HEK293 (cell line): ENCODE measurements around the gene TMEM244.

Source experiments
- CTCF ChIA-PET: fragments of 350-600 bp; formaldehyde crosslinking; extraction: SDS; loops from one replicate; lab custom pipeline; 2021; ENCODE audit warnings: antibody characterized with exemption; lab: Yijun Ruan, JAX
- POLR2A ChIA-PET: fragments of 300-600 bp; formaldehyde crosslinking; extraction: SDS; loops from one replicate; lab custom pipeline; 2020; ENCODE audit warnings: antibody characterized with exemption, inconsistent platforms; lab: Yijun Ruan, JAX
- H3K27ac ChIP-seq: fragments of 200-500 bp; sonication (Bioruptor generic); 2 replicates; pipeline ENCODE4 v1.5.1; 2014; ENCODE audit warnings: low read depth, low read length, control low read depth, inconsistent platforms; ENCODE audit errors: extremely low read depth
- H3K36me3 ChIP-seq, 2 experiments: fragments of 200-500 bp in 1 of 2; sonication (Bioruptor generic) in 1 of 2; 1 replicate in 1 of 2; 2 replicates in 1 of 2; pipeline ENCODE4 v1.5.1; 2014 to 2017; ENCODE audit warnings: inconsistent platforms in 2 of 2, low read length in 2 of 2; ENCODE audit not compliant: control insufficient read depth in 2 of 2, insufficient read depth in 1 of 2
- H3K4me1 ChIP-seq: fragments of 200-500 bp; sonication (Bioruptor generic); 2 replicates; pipeline ENCODE4 v1.5.1; 2014; ENCODE audit warnings: mild to moderate bottlenecking, low read length, inconsistent platforms; ENCODE audit not compliant: control insufficient read depth, insufficient read depth
- H3K4me3 ChIP-seq: 2 replicates; pipeline ENCODE4 v1.5.1; 2011; ENCODE audit warnings: low read depth, mild to moderate bottlenecking, control low read depth, low read length, moderate library complexity
- H3K9me3 ChIP-seq: fragments of 200-500 bp; sonication (Bioruptor generic); 2 replicates; pipeline ENCODE4 v1.5.1; 2014; ENCODE audit warnings: low read depth, low read length, inconsistent platforms; ENCODE audit not compliant: control insufficient read depth, insufficient read depth
- GFI1B ChIP-seq: fragments of 450-650 bp; formaldehyde crosslinking; IDR thresholded peaks from 2 replicates; pipeline ENCODE4 v1.5.1; 2016; ENCODE audit warnings: missing biosample characterization, missing genetic modification characterization
- GLIS2 ChIP-seq: fragments of 450-650 bp; formaldehyde crosslinking; IDR thresholded peaks from 2 replicates; pipeline ENCODE4 v1.5.1; 2016; ENCODE audit warnings: missing biosample characterization, missing genetic modification characterization
- PRDM1 ChIP-seq: fragments of 450-650 bp; formaldehyde crosslinking; IDR thresholded peaks from 2 replicates; pipeline ENCODE4; 2016; ENCODE audit warnings: missing biosample characterization, missing genetic modification characterization
- RBAK ChIP-seq: fragments of 450-650 bp; formaldehyde crosslinking; IDR thresholded peaks from 2 replicates; pipeline ENCODE4 v1.5.1; 2016; ENCODE audit warnings: missing biosample characterization, missing genetic modification characterization
- SP7 ChIP-seq: fragments of 450-650 bp; formaldehyde crosslinking; IDR thresholded peaks from 2 replicates; pipeline ENCODE4 v1.5.1; 2016; ENCODE audit warnings: missing biosample characterization, missing genetic modification characterization
- TRIM28 ChIP-seq: IDR thresholded peaks from 2 replicates; pipeline ENCODE4 v1.6.1; 2011; ENCODE audit warnings: low read length, control low read depth, borderline replicate concordance
- ZBTB49 ChIP-seq: fragments of 450-650 bp; formaldehyde crosslinking; IDR thresholded peaks from 2 replicates; pipeline ENCODE4 v1.5.1; 2016; ENCODE audit warnings: missing biosample characterization, missing genetic modification characterization, low read depth
- ZFP41 ChIP-seq: fragments of 450-650 bp; formaldehyde crosslinking; IDR thresholded peaks from 2 replicates; pipeline ENCODE4 v1.5.1; 2016; ENCODE audit warnings: missing biosample characterization, missing genetic modification characterization, borderline replicate concordance
- ZNF132 ChIP-seq: fragments of 450-650 bp; formaldehyde crosslinking; IDR thresholded peaks from 2 replicates; pipeline ENCODE4 v1.5.1; 2017; ENCODE audit warnings: missing biosample characterization, missing genetic modification characterization, borderline replicate concordance
- ZNF155 ChIP-seq: fragments of 450-650 bp; formaldehyde crosslinking; IDR thresholded peaks from 2 replicates; pipeline ENCODE4 v1.5.1; 2016; ENCODE audit warnings: missing biosample characterization, missing genetic modification characterization
- ZNF223 ChIP-seq: fragments of 450-650 bp; formaldehyde crosslinking; IDR thresholded peaks from 2 replicates; pipeline ENCODE4 v1.5.1; 2016; ENCODE audit warnings: missing biosample characterization, missing genetic modification characterization
- ZNF350 ChIP-seq: fragments of 450-650 bp; formaldehyde crosslinking; IDR thresholded peaks from 2 replicates; pipeline ENCODE4 v1.5.0; 2017; ENCODE audit warnings: missing biosample characterization, mild to moderate bottlenecking, missing genetic modification characterization
- ZNF362 ChIP-seq: fragments of 450-650 bp; formaldehyde crosslinking; IDR thresholded peaks from 2 replicates; pipeline ENCODE4 v1.5.1; 2016; ENCODE audit warnings: missing biosample characterization, missing genetic modification characterization
- ZNF404 ChIP-seq: fragments of 450-650 bp; formaldehyde crosslinking; IDR thresholded peaks from 2 replicates; pipeline ENCODE4 v1.5.1; 2017; ENCODE audit warnings: missing biosample characterization, missing genetic modification characterization
- ZNF423 ChIP-seq: fragments of 450-650 bp; formaldehyde crosslinking; IDR thresholded peaks from 2 replicates; pipeline ENCODE4 v1.5.1; 2016; ENCODE audit warnings: missing biosample characterization, missing genetic modification characterization
- ZNF473 ChIP-seq: fragments of 450-650 bp; formaldehyde crosslinking; IDR thresholded peaks from 2 replicates; pipeline ENCODE4 v1.5.1; 2017; ENCODE audit warnings: missing biosample characterization, missing genetic modification characterization
- ZNF626 ChIP-seq: fragments of 450-650 bp; sonication (Bioruptor Pico); formaldehyde crosslinking; IDR thresholded peaks from 2 replicates; pipeline ENCODE4 v1.5.1; 2018; ENCODE audit warnings: missing biosample characterization, missing genetic modification characterization, inconsistent platforms
- ZNF629 ChIP-seq: fragments of 450-650 bp; formaldehyde crosslinking; IDR thresholded peaks from 2 replicates; pipeline ENCODE4 v1.5.1; 2017; ENCODE audit warnings: missing biosample characterization, missing genetic modification characterization
- ZNF664 ChIP-seq: fragments of 450-650 bp; formaldehyde crosslinking; IDR thresholded peaks from 2 replicates; pipeline ENCODE4 v1.5.1; 2016; ENCODE audit warnings: missing biosample characterization, missing genetic modification characterization
- ZNF692 ChIP-seq: fragments of 450-650 bp; formaldehyde crosslinking; IDR thresholded peaks from 2 replicates; pipeline ENCODE4 v1.5.1; 2016; ENCODE audit warnings: missing biosample characterization, missing genetic modification characterization
- ZNF777 ChIP-seq: fragments of 450-650 bp; formaldehyde crosslinking; IDR thresholded peaks from 2 replicates; pipeline ENCODE4 v1.5.1; 2017; ENCODE audit warnings: missing biosample characterization, missing genetic modification characterization, borderline replicate concordance

TMEM244 gene

GRCh38 chr6:129906515-129907077 lies 45.5 kb upstream of the TMEM244 start:
- no peaks in the 10 kb centered on the region for H3K9me3 ChIP-seq
- ChIA-PET CTCF (interaction anchor here (0.6 kb wide), 1 partner anchor 233 kb away, joined by 3 read pairs; no protein-coding TSS in a partner anchor), POLR2A (no interaction called here)
- no peaks in the 10 kb centered on the region for H3K36me3 ChIP-seq
- no peak overlapping the region for H3K4me3 ChIP-seq
- no peak for TF ChIP-seq ZNF350 (tag by site-specific recombination)
- TF ChIP-seq ZNF473, result no peak
- no peak for TF ChIP-seq ZNF777
- TF ChIP-seq ZNF629 (tag by site-specific recombination), result no peak
- no peak for TF ChIP-seq ZFP41
- TF ChIP-seq ZNF423 (tag by site-specific recombination), result no peak
- no peak for TF ChIP-seq ZNF223
- TF ChIP-seq GLIS2 (tag by site-specific recombination), result no peak
- TF ChIP-seq ZNF692 (tag by site-specific recombination), result no peak
- TF ChIP-seq ZNF664 (tag by site-specific recombination), result no peak
- TF ChIP-seq RBAK (tag by site-specific recombination), result no peak
- no peak for TF ChIP-seq ZNF626 (tag by site-specific recombination)
- TF ChIP-seq ZNF362, result no peak
- no peak for TF ChIP-seq TRIM28
- TF ChIP-seq ZNF132 (tag by site-specific recombination), result no peak
- no peak for TF ChIP-seq ZBTB49
- TF ChIP-seq GFI1B (tag by site-specific recombination), result no peak
- no peak for TF ChIP-seq ZNF404 (tag by site-specific recombination)
- no peak for TF ChIP-seq SP7 (tag by site-specific recombination)
- no peak for TF ChIP-seq ZNF155 (tag by site-specific recombination)
- H3K4me1 ChIP-seq, result no peaks in the 10 kb centered on the region
- no peak overlapping the region for H3K27ac ChIP-seq

- ChIA-PET POLR2A (no interaction called here), CTCF (interaction anchor here (0.6 kb wide), 1 partner anchor 144 kb away, joined by 3 read pairs; no protein-coding TSS in a partner anchor)
- Histone ChIP-seq H3K4me1 (no peaks in the 10 kb centered on the region), H3K9me3 (no peaks in the 10 kb centered on the region), H3K27ac (no peak overlapping the region), H3K36me3 (no peaks in the 10 kb centered on the region), H3K4me3 (no peak overlapping the region)
- no peak for TF ChIP-seq SP7 (tag by site-specific recombination)
- 0 out of 2 replicates have a peak, but pooled peaks have one; percentile 27 for TF ChIP-seq PRDM1
These were observed 42.0 kb upstream of the TMEM244 start for GRCh38 chr6:129903082-129903481.
